HepG2 (cell line): ENCODE measurements around the gene DHTKD1. TPM values are rescaled to one million over a fixed set of nuclear protein-coding genes. Genes with fewer than 3 reads are reported as not detected.

Experiments
- ADNP ChIP-seq: sonication (generic); formaldehyde crosslinking; IDR thresholded peaks from 2 replicates; pipeline ENCODE4 v1.4.0; 2020; ENCODE audit warnings: missing genetic modification reagents
- ASH2L ChIP-seq: fragments of 300-600, 200-600 bp; sonication (generic); IDR thresholded peaks from 2 replicates; pipeline ENCODE4 v1.7.0; 2017; ENCODE audit warnings: low read depth, mild to moderate bottlenecking, moderate library complexity, mixed read lengths, low read length; ENCODE audit not compliant: insufficient read length
- BRCA1 ChIP-seq: sonication (generic); formaldehyde crosslinking; IDR thresholded peaks from 2 replicates; pipeline ENCODE4 v1.4.0; 2020; ENCODE audit warnings: missing genetic modification reagents
- GABPB1 ChIP-seq: IDR thresholded peaks from 2 replicates; pipeline ENCODE4 v1.6.1; 2016; ENCODE audit warnings: mild to moderate bottlenecking, missing genetic modification reagents, moderate library complexity, missing compliant biosample characterization
- KDM5B ChIP-seq: sonication (generic); formaldehyde crosslinking; IDR thresholded peaks from 2 replicates; pipeline ENCODE4 v1.4.0; 2020; ENCODE audit warnings: missing genetic modification reagents, mild to moderate bottlenecking, borderline replicate concordance
- NCOA5 ChIP-seq: sonication (generic); formaldehyde crosslinking; IDR thresholded peaks from 2 replicates; pipeline ENCODE4 v1.4.0; 2020; ENCODE audit warnings: missing genetic modification reagents
- NFATC3 ChIP-seq: sonication (generic); formaldehyde crosslinking; IDR thresholded peaks from 2 replicates; pipeline ENCODE4 v1.5.1; 2020; ENCODE audit warnings: mild to moderate bottlenecking, missing genetic modification reagents
- RELA ChIP-seq: sonication (generic); formaldehyde crosslinking; IDR thresholded peaks from 2 replicates; pipeline ENCODE4 v1.4.0; 2020; ENCODE audit warnings: missing genetic modification reagents
- ZFP36L2 ChIP-seq: sonication (generic); formaldehyde crosslinking; IDR thresholded peaks from 2 replicates; pipeline ENCODE4 v1.4.0; 2020; ENCODE audit warnings: missing genetic modification reagents
- ZNF326 ChIP-seq: sonication (generic); formaldehyde crosslinking; IDR thresholded peaks from 2 replicates; pipeline ENCODE4 v1.4.0; 2020; ENCODE audit warnings: missing genetic modification reagents, borderline replicate concordance
- ZNF629 ChIP-seq: sonication (generic); formaldehyde crosslinking; conservative IDR thresholded peaks from 2 replicates; pipeline ENCODE4 v1.5.0; 2020; ENCODE audit warnings: missing genetic modification reagents
- polyA plus RNA-seq, 8 experiments: library from polyadenylated mRNA; depleted of rRNA in 3 of 8; stranded (reverse) in 7 of 8; unstranded in 1 of 8; fragments of >200 nt; fragmentation: Illumina TruSeq in 4 of 8; extraction: Trizol in 4 of 8; gene quantifications; 2 replicates each; pipeline versions ENCODE4 v1.2.1 to v1.2.3, GENCODE V29; 2011 to 2016; ENCODE audit warnings: low read depth in 4 of 8, missing spikeins in 1 of 8, mixed read lengths in 1 of 8; ENCODE audit not compliant: insufficient read depth in 1 of 8
- total RNA-seq, 5 experiments: library from RNA; depleted of rRNA; stranded (reverse); fragments of >200 nt; fragmentation: Illumina TruSeq; extraction: Trizol; gene quantifications; 2 replicates each; pipeline ENCODE4 v1.2.3, GENCODE V29; 2016; ENCODE audit warnings: low read depth in 1 of 5
- TF ChIP-seq, protein P1 (sequence below): sonication (generic); formaldehyde crosslinking; IDR thresholded peaks from 2 replicates; pipeline ENCODE4 v1.8.0; 2022; ENCODE audit warnings: mild to moderate bottlenecking, missing genetic modification reagents, moderate library complexity
- TF ChIP-seq, protein P2 (sequence below): sonication (generic); formaldehyde crosslinking; conservative IDR thresholded peaks from 2 replicates; pipeline ENCODE4 v1.4.0; 2020; ENCODE audit warnings: missing genetic modification reagents
- TF ChIP-seq, protein P3 (sequence below): sonication (generic); formaldehyde crosslinking; IDR thresholded peaks from 2 replicates; pipeline ENCODE4 v1.4.0; 2020; ENCODE audit warnings: mild to moderate bottlenecking, missing genetic modification reagents, borderline replicate concordance
- TF ChIP-seq, protein P4 (sequence below): sonication (generic); formaldehyde crosslinking; IDR thresholded peaks from 2 replicates; pipeline ENCODE4 v1.9.0; 2021; ENCODE audit warnings: missing genetic modification reagents, mild to moderate bottlenecking, borderline replicate concordance
- TF ChIP-seq, protein P5 (sequence below): sonication (generic); IDR thresholded peaks from 2 replicates; pipeline ENCODE4 v1.6.1; 2016; ENCODE audit warnings: low read depth, borderline replicate concordance
- TF ChIP-seq, protein P6 (sequence below): IDR thresholded peaks from 2 replicates; pipeline ENCODE4 v1.6.1; 2016
- TF ChIP-seq, protein P7 (sequence below): IDR thresholded peaks from 2 replicates; pipeline ENCODE4 v1.6.1; 2016; ENCODE audit warnings: mild to moderate bottlenecking

DHTKD1 gene
- total and polyA plus RNA-seq, 2 of the 13 experiments (the other 11 are each of a cell fraction or from before 2014, with no cell fraction given), result 9.6 to 14.1 TPM

DNA sequence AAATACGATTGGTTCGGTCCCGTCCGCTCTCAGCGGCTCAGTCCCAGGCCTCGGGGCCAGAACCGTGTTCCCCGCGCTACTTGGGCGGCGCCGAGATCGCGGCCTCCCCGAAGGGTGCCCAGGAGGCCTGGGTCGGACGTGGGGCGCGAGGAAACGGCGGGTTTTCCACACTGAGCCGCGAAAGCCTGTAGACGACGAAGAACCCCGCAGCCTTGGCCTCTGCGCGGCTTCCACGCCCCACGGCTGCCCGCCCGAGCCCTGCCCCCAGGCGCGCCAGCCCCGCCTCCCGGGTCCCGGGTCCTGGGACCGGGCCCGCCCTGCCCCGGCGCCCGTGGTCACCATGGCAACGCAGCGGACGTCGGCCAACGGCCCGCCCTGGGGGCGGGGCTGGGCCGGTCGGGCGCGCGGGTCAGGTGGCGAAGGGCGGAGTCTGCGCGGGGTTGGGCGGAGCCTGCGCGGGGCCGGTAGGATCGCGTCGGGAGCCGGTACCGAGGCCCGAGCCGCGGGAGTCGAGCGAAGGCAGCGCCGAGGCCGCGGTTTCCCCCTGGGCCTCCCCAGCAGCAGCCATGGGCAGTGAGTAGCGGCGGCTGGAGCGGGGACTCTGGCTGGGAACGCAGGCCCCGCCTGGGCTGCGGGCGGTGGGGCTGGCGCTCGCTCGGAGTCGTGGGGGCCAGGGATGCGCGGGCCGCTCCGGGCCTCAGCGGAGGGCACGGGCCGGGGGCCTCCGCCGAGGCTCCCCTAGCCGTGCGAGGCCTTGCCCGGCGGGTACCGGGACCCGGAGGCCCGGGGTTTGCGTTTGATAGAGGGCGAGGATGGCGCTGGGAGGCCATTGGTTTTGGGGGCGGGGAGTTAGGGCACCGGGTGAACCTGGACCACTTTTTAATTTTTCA lies 60.7 kb downstream of the DHTKD1 start, which contains the start of gene SEC61A2 (continued):
- TF ChIP-seq, protein P1, sequence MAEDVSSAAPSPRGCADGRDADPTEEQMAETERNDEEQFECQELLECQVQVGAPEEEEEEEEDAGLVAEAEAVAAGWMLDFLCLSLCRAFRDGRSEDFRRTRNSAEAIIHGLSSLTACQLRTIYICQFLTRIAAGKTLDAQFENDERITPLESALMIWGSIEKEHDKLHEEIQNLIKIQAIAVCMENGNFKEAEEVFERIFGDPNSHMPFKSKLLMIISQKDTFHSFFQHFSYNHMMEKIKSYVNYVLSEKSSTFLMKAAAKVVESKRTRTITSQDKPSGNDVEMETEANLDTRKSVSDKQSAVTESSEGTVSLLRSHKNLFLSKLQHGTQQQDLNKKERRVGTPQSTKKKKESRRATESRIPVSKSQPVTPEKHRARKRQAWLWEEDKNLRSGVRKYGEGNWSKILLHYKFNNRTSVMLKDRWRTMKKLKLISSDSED, result no peak
- no peak for TF ChIP-seq ZNF629
- TF ChIP-seq, protein P2, sequence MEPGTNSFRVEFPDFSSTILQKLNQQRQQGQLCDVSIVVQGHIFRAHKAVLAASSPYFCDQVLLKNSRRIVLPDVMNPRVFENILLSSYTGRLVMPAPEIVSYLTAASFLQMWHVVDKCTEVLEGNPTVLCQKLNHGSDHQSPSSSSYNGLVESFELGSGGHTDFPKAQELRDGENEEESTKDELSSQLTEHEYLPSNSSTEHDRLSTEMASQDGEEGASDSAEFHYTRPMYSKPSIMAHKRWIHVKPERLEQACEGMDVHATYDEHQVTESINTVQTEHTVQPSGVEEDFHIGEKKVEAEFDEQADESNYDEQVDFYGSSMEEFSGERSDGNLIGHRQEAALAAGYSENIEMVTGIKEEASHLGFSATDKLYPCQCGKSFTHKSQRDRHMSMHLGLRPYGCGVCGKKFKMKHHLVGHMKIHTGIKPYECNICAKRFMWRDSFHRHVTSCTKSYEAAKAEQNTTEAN (CRISPR knock-in tag), result peak; percentile 22; the same call in 1 of the 2 replicates
- TF ChIP-seq RELA (CRISPR knock-in tag), result 0 out of 2 replicates have a peak, but pooled peaks have one; percentile 12
- no peak for TF ChIP-seq NCOA5 (CRISPR knock-in tag)
- TF ChIP-seq, protein P3, sequence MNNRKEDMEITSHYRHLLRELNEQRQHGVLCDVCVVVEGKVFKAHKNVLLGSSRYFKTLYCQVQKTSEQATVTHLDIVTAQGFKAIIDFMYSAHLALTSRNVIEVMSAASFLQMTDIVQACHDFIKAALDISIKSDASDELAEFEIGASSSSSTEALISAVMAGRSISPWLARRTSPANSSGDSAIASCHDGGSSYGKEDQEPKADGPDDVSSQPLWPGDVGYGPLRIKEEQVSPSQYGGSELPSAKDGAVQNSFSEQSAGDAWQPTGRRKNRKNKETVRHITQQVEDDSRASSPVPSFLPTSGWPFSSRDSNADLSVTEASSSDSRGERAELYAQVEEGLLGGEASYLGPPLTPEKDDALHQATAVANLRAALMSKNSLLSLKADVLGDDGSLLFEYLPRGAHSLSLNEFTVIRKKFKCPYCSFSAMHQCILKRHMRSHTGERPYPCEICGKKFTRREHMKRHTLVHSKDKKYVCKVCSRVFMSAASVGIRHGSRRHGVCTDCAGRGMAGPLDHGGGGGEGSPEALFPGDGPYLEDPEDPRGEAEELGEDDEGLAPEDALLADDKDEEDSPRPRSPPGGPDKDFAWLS (CRISPR knock-in tag), result no peak
- TF ChIP-seq, protein P4, sequence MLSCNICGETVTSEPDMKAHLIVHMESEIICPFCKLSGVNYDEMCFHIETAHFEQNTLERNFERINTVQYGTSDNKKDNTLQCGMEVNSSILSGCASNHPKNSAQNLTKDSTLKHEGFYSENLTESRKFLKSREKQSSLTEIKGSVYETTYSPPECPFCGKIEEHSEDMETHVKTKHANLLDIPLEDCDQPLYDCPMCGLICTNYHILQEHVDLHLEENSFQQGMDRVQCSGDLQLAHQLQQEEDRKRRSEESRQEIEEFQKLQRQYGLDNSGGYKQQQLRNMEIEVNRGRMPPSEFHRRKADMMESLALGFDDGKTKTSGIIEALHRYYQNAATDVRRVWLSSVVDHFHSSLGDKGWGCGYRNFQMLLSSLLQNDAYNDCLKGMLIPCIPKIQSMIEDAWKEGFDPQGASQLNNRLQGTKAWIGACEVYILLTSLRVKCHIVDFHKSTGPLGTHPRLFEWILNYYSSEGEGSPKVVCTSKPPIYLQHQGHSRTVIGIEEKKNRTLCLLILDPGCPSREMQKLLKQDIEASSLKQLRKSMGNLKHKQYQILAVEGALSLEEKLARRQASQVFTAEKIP (CRISPR knock-in tag), result no peak
- TF ChIP-seq, protein P5, sequence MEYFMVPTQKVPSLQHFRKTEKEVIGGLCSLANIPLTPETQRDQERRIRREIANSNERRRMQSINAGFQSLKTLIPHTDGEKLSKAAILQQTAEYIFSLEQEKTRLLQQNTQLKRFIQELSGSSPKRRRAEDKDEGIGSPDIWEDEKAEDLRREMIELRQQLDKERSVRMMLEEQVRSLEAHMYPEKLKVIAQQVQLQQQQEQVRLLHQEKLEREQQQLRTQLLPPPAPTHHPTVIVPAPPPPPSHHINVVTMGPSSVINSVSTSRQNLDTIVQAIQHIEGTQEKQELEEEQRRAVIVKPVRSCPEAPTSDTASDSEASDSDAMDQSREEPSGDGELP, result no peak
- TF ChIP-seq GABPB1 (CRISPR knock-in tag), result peak; percentile 52
- TF ChIP-seq ZFP36L2 (CRISPR knock-in tag), result no peak
- no peak for TF ChIP-seq ZNF326 (CRISPR knock-in tag)
- TF ChIP-seq KDM5B, result peak; percentile 84; the same call in 1 of the 2 replicates
- TF ChIP-seq, protein P6, sequence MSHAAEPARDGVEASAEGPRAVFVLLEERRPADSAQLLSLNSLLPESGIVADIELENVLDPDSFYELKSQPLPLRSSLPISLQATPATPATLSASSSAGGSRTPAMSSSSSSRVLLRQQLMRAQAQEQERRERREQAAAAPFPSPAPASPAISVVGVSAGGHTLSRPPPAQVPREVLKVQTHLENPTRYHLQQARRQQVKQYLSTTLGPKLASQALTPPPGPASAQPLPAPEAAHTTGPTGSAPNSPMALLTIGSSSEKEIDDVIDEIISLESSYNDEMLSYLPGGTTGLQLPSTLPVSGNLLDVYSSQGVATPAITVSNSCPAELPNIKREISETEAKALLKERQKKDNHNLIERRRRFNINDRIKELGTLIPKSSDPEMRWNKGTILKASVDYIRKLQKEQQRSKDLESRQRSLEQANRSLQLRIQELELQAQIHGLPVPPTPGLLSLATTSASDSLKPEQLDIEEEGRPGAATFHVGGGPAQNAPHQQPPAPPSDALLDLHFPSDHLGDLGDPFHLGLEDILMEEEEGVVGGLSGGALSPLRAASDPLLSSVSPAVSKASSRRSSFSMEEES (CRISPR knock-in tag), result no peak
- no peak for TF ChIP-seq BRCA1 (CRISPR knock-in tag)
- TF ChIP-seq NFATC3 (CRISPR knock-in tag), result no peak
- TF ChIP-seq, protein P7, sequence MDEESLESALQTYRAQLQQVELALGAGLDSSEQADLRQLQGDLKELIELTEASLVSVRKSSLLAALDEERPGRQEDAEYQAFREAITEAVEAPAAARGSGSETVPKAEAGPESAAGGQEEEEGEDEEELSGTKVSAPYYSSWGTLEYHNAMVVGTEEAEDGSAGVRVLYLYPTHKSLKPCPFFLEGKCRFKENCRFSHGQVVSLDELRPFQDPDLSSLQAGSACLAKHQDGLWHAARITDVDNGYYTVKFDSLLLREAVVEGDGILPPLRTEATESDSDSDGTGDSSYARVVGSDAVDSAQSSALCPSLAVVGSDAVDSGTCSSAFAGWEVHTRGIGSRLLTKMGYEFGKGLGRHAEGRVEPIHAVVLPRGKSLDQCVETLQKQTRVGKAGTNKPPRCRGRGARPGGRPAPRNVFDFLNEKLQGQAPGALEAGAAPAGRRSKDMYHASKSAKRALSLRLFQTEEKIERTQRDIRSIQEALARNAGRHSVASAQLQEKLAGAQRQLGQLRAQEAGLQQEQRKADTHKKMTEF (CRISPR knock-in tag), result no peak
- peak; percentile 66 for TF ChIP-seq ASH2L
- TF ChIP-seq ADNP, result no peak
